GM18873 (cell line): Measurements from ENCODE around the gene THRA.
"Not testable (repeated sequence)": the region's sequence is repeated elsewhere in the genome, so short reads cannot be mapped to it uniquely, and the experiment has no call there.

Source experiments
- ATAC-seq: cut with Tn5 transposase; IDR thresholded peaks from one replicate; pipeline ENCODE4 v1.9.1; 2021; ENCODE audit warnings: mild to moderate bottlenecking, moderate library complexity, moderate number of reproducible peaks; ENCODE audit not compliant: unreplicated experiment, low FRiP score

Gene THRA

DNA sequence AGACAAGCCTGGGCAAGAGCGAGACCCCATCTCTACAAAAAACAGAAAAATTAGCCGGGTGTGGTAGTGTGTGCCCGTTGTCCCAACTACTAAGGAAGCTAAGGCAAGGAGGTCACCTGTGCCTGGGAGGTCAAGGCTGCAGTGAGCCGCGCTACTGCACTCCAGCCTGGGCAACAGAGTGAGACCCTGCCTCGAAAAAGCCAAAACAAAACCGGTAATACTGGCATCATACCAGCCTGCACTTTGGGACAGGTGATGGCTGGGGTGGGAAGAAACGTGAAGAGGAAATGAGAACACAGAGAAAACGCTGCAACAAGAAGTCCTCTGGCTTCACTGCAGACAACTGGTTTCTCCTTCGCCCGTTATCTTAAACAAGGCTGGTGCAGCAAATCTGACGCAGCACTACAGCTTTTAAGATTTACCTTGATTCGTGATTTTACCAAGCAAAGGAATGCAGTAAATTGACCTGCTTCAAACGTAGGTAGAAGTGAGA, 76.8 kb downstream of the THRA start:
- ATAC-seq = peak; percentile 16

DNA sequence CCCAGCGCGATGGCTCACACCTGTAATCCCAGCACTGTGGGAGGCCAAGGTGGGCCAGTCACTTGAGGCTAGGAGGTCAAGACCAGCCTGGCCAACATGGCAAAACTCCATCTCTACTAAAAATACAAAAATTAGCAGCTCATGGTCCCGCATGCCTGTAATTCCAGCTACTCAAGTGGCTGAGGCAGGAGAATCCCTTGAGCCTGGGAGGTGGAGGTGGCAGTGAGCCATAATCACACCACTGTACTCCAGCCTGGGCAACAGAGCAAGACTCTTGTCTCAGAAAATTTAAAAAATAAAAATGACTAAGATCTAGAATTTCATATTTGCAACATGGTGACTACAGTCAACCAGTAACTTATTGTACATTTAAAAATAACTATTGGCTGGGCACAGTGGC, 80.4 kb downstream of the THRA start:
- not testable (repeated sequence) for ATAC-seq
